ENCODE data around the gene CSF1R. TPM values are rescaled to one million over a fixed set of nuclear protein-coding genes. Genes with fewer than 3 reads are reported as not detected.

CSF1R gene
- total and polyA plus RNA-seq, 2 donors (not counting 3 experiments of a cell fraction or from before 2014, with no cell fraction given), result not detected

DNA sequence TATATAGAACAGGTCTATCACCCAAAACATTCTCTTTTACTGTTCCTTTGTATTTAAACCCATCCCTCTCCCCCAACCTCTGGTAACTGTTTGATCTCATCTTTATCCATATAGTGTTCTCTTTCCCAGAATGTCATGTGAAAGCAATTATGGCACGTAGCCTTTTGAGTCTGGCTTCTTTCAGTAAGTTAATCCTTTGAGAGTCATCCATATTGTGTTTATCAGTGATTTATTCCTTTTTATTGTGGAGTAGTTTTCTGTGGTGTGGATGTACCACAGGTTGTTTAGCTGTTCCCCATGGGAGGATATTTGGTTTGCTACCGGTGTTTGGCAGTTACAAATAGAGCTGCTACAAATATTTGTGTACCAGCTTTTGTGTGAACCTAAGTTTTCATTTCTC lies 47.8 kb downstream of the CSF1R start:
- Histone ChIP-seq H3K4me3 (replicated peaks in 1 of 3; ENCODE audit: insufficient read depth in 1 of 3, low read depth in 1 of 3, low read length in 3 of 3) (no peak overlapping the region), H3K36me3 (ENCODE audit: control insufficient read depth in 2 of 2, extremely low read depth in 1 of 2, insufficient read depth in 2 of 2, low read length in 2 of 2) (peaks cover 34 to 39% of the 10 kb centered on the region in 2 experiments), H3K9me3 (replicated peaks; ENCODE audit: control insufficient read depth, insufficient read depth, low read length) (no peaks in the 10 kb centered on the region), H2AFZ (ENCODE audit: low read depth, low read length) (no peak overlapping the region), H3K9ac (replicated peaks; ENCODE audit: extremely low read depth, insufficient read depth, low read length) (no peak overlapping the region), H3K27ac (ENCODE audit: insufficient read depth, low read depth, low read length) (no peak overlapping the region), H3K9me1 (replicated peaks; ENCODE audit: control insufficient read depth, extremely low read depth, insufficient read depth, low read length) (no peaks in the 10 kb centered on the region), H3K27me3 (ENCODE audit: control insufficient read depth in 2 of 2, insufficient read depth in 2 of 2, low read length in 2 of 2) (no peaks in the 10 kb centered on the region), H3K79me2 (ENCODE audit: control insufficient read depth, insufficient read depth, low read length) (no peaks in the 10 kb centered on the region), H3K4me2 (ENCODE audit: insufficient read depth, low read length) (no peak overlapping the region), H3K4me1 (ENCODE audit: control insufficient read depth, extremely low read depth, insufficient read depth, low read length) (peaks cover 8% of the 10 kb centered on the region), H4K20me1 (replicated peaks; ENCODE audit: control insufficient read depth, extremely low read depth, insufficient read depth, low read length) (no peaks in the 10 kb centered on the region)
- BruUV-seq (replicated peaks), result no TSS peak
- FAIRE-seq (no peak), DNase-seq (ENCODE audit: low read depth, low spot score) (no peak)
- CTCF ChIA-PET, result interaction anchor here (2.2 kb wide), 1 partner anchor 9 kb away, joined by 6 read pairs; no protein-coding TSS in a partner anchor
- intact Hi-C loops (cut with micrococcal nuclease) (no loop called here), dilution Hi-C loops (cut with MboI; ENCODE audit: extremely low pct_ligation_motif_present, low sequenced_read_pairs) (no loop called here)
- POLR2A ChIA-PET, result no interaction called here
- TF ChIP-seq JUN (IDR thresholded peaks at IDR 0.05; ENCODE audit: borderline replicate concordance, insufficient read depth, insufficient read length, low read depth) (no peak), EZH2 (IDR thresholded peaks at IDR 0.05; ENCODE audit: borderline replicate concordance, low read depth, low read length, severe bottlenecking) (no peak), GATA2 (IDR thresholded peaks at IDR 0.05; ENCODE audit: insufficient read depth, insufficient read length, low read depth, low read length) (no peak), POLR2A (IDR thresholded peaks at IDR 0.05; ENCODE audit: low read depth, low read length) (no peak), POLR2AphosphoS5 (IDR thresholded peaks at IDR 0.05; ENCODE audit: insufficient read depth, low read depth, low read length) (no peak), FOS (IDR thresholded peaks at IDR 0.05; ENCODE audit: borderline replicate concordance, insufficient read depth, low read length) (no peak), MYC (IDR thresholded peaks at IDR 0.05; ENCODE audit: low read depth, low read length) (no peak)
- TF ChIP-seq, protein P1, sequence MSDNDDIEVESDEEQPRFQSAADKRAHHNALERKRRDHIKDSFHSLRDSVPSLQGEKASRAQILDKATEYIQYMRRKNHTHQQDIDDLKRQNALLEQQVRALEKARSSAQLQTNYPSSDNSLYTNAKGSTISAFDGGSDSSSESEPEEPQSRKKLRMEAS (IDR thresholded peaks at IDR 0.05; ENCODE audit: insufficient read depth, insufficient read length), result no peak
- TF ChIP-seq, protein P2, sequence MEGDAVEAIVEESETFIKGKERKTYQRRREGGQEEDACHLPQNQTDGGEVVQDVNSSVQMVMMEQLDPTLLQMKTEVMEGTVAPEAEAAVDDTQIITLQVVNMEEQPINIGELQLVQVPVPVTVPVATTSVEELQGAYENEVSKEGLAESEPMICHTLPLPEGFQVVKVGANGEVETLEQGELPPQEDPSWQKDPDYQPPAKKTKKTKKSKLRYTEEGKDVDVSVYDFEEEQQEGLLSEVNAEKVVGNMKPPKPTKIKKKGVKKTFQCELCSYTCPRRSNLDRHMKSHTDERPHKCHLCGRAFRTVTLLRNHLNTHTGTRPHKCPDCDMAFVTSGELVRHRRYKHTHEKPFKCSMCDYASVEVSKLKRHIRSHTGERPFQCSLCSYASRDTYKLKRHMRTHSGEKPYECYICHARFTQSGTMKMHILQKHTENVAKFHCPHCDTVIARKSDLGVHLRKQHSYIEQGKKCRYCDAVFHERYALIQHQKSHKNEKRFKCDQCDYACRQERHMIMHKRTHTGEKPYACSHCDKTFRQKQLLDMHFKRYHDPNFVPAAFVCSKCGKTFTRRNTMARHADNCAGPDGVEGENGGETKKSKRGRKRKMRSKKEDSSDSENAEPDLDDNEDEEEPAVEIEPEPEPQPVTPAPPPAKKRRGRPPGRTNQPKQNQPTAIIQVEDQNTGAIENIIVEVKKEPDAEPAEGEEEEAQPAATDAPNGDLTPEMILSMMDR (IDR thresholded peaks at IDR 0.05; ENCODE audit: extremely low read depth in 1 of 2, insufficient read depth in 1 of 2, low read depth in 1 of 2, low read length in 2 of 2), result no peak
